Right lobe of liver (tissue), 6 donors: ENCODE results near the gene CDK17. TPM values are rescaled to one million over a fixed set of nuclear protein-coding genes. Genes with fewer than 3 reads are reported as not detected.
"Not testable (repeated sequence)": the region's sequence is repeated elsewhere in the genome, so short reads cannot be mapped to it uniquely, and the experiment has no call there.

Experiments
- ATAC-seq, 4 donors: fragments of 200-7000 bp; cut with Tn5 transposase; one replicate each; pipeline ENCODE4 v1.9.1; 2020; ENCODE audit warnings: mild to moderate bottlenecking in 4 of 4, moderate library complexity in 4 of 4
- DNase-seq, 3 donors: peaks; one replicate each; pipeline ENCODE4 v3.0.0-alpha.2; 2020
- H3K27ac ChIP-seq, 3 donors: fragments of 200-600 bp; one replicate each; pipeline ENCODE4 v1.8.0; 2022
- H3K27me3 ChIP-seq, 2 donors: fragments of 200-600 bp; one replicate each; pipeline ENCODE4 v1.8.0; 2022
- H3K36me3 ChIP-seq, 4 donors: fragments of 200-600 bp; sonication (generic) in 1 of 4; one replicate each; pipeline versions ENCODE4 v1.5.1 to v1.8.0; 2017 to 2022; ENCODE audit warnings: control low read depth in 1 of 4
- H3K4me1 ChIP-seq, 4 donors: fragments of 200-600 bp; sonication (generic) in 1 of 4; one replicate each; pipeline versions ENCODE4 v1.5.1 to v1.8.0; 2017 to 2022; ENCODE audit warnings: control low read depth in 1 of 4
- H3K4me3 ChIP-seq, 3 donors: fragments of 200-600 bp; one replicate each; pipeline ENCODE4 v1.8.0; 2022
- H3K9me3 ChIP-seq, 4 donors: fragments of 200-600 bp; sonication (generic) in 1 of 4; one replicate each; pipeline versions ENCODE4 v1.5.1 to v1.8.0; 2017 to 2022; ENCODE audit warnings: control low read depth in 1 of 4
- CTCF ChIP-seq, 4 donors: fragments of 200-600 bp in 3 of 4; fragments of 450-650 bp in 1 of 4; IDR thresholded peaks; one replicate each; pipeline versions ENCODE4 v1.5.1 to v1.8.0; 2016 to 2022; ENCODE audit warnings: antibody characterized with exemption in 4 of 4, mild to moderate bottlenecking in 2 of 4
- POLR2A ChIP-seq: fragments of 450-650 bp; IDR thresholded peaks from one replicate; pipeline ENCODE4 v1.6.1; 2017; ENCODE audit warnings: antibody characterized with exemption, mild to moderate bottlenecking
- WGBS: methylation state at CpG from one replicate; pipeline ENCODE4 v1.1.6; 2018; ENCODE audit warnings: low coverage, low lambda C conversion rate; ENCODE audit not compliant: insufficient coverage; ENCODE audit errors: missing lambda C conversion rate; 5-methylcytosine and 5-hydroxymethylcytosine counted together
- intact Hi-C, 2 donors: fragments of 100-400 bp; cut with DNase I; formaldehyde crosslinking; loops; one replicate each; pipeline versions ENCODE4 v1.11.2 to v1.14.1; 2022
- total RNA-seq, 6 experiments: library from RNA; depleted of rRNA in 2 of 6; stranded (reverse); fragments of >200 nt in 2 of 6; fragmentation: NEBNext Ultra II Directional in 3 of 6; extraction: Animal tissue kit (Norgen Biotek cat#: 25700) in 3 of 6; gene quantifications; one replicate each; pipeline versions ENCODE4 v1.1.0 to v1.2.4, GENCODE V29; 2016 to 2023
- donor health status: DM: no; HTN: yes; CAD: no.
- donor health status: DM: no; HTN: no; CAD: no.
- donor health status: DM: no; HTN: no; CAD: no.
- donor health status: DM: no; HTN: yes; CAD: no.
- donor health status: DM: no; HTN: yes; CAD: no.

Gene CDK17
- total RNA-seq, 6 experiments from 2014 or later = 8.9 to 16.1 (median 13.7) TPM

DNA sequence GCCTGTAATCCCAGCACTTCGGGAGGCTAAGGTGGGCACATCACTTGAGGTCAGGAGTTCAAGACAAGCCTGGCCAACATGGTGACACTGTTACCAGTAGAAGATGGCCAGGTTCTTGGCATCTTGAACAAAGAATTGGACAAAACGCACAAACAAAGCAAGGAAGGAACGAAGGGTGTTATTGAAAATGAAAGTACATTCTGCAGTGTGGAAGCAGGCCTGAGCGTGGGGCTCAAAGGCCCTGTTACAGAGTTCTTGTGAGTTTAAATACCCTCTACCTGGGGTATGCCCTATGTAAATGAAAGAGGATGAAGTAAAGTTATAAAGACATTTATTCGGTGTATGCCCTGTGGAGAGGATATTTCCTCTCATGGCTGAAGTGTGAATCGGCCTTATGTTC is 20.8 kb upstream of the CDK17 start:
- intact Hi-C loops = no loop called here
- peak in 2 of 4 donors; percentile 33 to 40 for ATAC-seq
- Histone ChIP-seq H3K27ac (peak overlapping the region in 1 of 3 donors; percentile 42), H3K27me3 (no peaks in the 10 kb centered on the region), H3K4me1 (no peaks in the 10 kb centered on the region), H3K4me3 (no peak overlapping the region), H3K36me3 (no peaks in the 10 kb centered on the region), H3K9me3 (no peaks in the 10 kb centered on the region)
- TF ChIP-seq POLR2A = no peak
- no peak for TF ChIP-seq CTCF (IDR thresholded peaks at IDR 0.05)
- DNase-seq = no peak
- WGBS = 54% methylated on average over 6 of the region's 6 CpGs

GRCh38 chr12:96420277-96420835 is 20.1 kb upstream of the CDK17 start:
- intact Hi-C loops = no loop called here
- WGBS = 85% methylated on average over 7 of the region's 7 CpGs
- TF ChIP-seq POLR2A = no peak
- TF ChIP-seq CTCF (IDR thresholded peaks at IDR 0.05) = no peak
- Histone ChIP-seq H3K4me1 (no peaks in the 10 kb centered on the region), H3K9me3 (no peaks in the 10 kb centered on the region), H3K36me3 (no peaks in the 10 kb centered on the region), H3K27ac (no peak overlapping the region), H3K27me3 (no peaks in the 10 kb centered on the region), H3K4me3 (no peak overlapping the region)
- DNase-seq = no peak
- ATAC-seq = no peak

- Histone ChIP-seq H3K36me3 (no peaks in the 10 kb centered on the region), H3K4me3 (no peak overlapping the region), H3K27me3 (no peaks in the 10 kb centered on the region), H3K9me3 (no peaks in the 10 kb centered on the region), H3K4me1 (no peaks in the 10 kb centered on the region), H3K27ac (no peak overlapping the region)
- intact Hi-C loops = no loop called here
- TF ChIP-seq POLR2A = no peak
- WGBS = 86% methylated on average over 5 of the region's 5 CpGs
- ATAC-seq (no peak), DNase-seq (no peak)
These were observed 19.5 kb upstream of the CDK17 start for GRCh38 chr12:96419576-96420276.

DNA sequence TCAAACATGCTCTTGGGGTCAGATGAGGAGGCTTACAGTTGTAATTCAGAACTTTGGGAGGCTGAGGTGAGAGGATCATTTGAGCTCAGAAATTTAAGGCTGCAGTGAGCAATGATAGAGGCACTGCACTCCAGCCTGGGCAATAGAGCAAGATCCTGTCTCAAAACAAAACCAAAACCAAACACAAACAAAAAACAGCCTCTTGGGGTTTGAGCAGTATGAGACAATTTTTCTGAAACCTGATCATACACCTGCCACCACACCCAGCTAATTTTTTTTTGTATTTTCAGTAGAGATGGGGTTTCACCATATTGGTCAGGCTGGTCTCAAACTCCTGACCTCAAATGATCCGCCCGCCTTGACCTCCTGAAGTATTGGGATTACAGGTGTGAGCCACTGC is 17.4 kb upstream of the CDK17 start:
- H3K36me3 ChIP-seq, H3K4me1 ChIP-seq, H3K27ac ChIP-seq, ATAC-seq, H3K27me3 ChIP-seq, H3K4me3 ChIP-seq, H3K9me3 ChIP-seq, intact Hi-C loops, DNase-seq: not testable (repeated sequence)
- WGBS = 80% methylated on average over 2 of the region's 2 CpGs

- intact Hi-C loops = no loop called here
- ATAC-seq = peak in 1 of 4 donors; percentile 25
- no peak for DNase-seq
- no peaks in the 10 kb centered on the region for H3K9me3 ChIP-seq
- H3K36me3 ChIP-seq = no peaks in the 10 kb centered on the region
- no peaks in the 10 kb centered on the region for H3K27me3 ChIP-seq
- H3K27ac ChIP-seq = no peak overlapping the region
- 35% methylated on average over 7 of the region's 7 CpGs for WGBS
- H3K4me3 ChIP-seq = no peak overlapping the region
- TF ChIP-seq CTCF (IDR thresholded peaks at IDR 0.05) (no peak), POLR2A (no peak)
- H3K4me1 ChIP-seq = no peaks in the 10 kb centered on the region
These were observed 16.0 kb upstream of the CDK17 start for GRCh38 chr12:96416033-96416799.
